GM21619 (cell line): ENCODE results near the gene LIMA1.
"Not testable (repeated sequence)": the region's sequence is repeated elsewhere in the genome, so short reads cannot be mapped to it uniquely, and the experiment has no call there.

ENCODE experiments used
- ATAC-seq: cut with Tn5 transposase; IDR thresholded peaks from one replicate; pipeline ENCODE4 v1.9.1; 2021; ENCODE audit not compliant: unreplicated experiment

LIMA1 gene

GRCh38 chr12:50188241-50188781 is 95.0 kb downstream of the LIMA1 start:
- ATAC-seq: no peak

GRCh38 chr12:50187084-50187900 is 96.0 kb downstream of the LIMA1 start:
- ATAC-seq: peak; percentile 54

- no peak for ATAC-seq
These were observed 96.6 kb downstream of the LIMA1 start for GRCh38 chr12:50186681-50187080.

- ATAC-seq: no peak
These were observed 97.2 kb downstream of the LIMA1 start for GRCh38 chr12:50185970-50186663.

GRCh38 chr12:50185301-50185895 is 97.9 kb downstream of the LIMA1 start:
- ATAC-seq: no peak

- ATAC-seq: no peak
These were observed 99.1 kb downstream of the LIMA1 start for GRCh38 chr12:50184261-50184660.

GRCh38 chr12:50182461-50182860 is 100.9 kb downstream of the LIMA1 start:
- ATAC-seq: no peak

GRCh38 chr12:50181691-50182090 is 101.6 kb downstream of the LIMA1 start:
- ATAC-seq: no peak

GRCh38 chr12:50175716-50176026 is 107.6 kb downstream of the LIMA1 start:
- no peak for ATAC-seq

- no peak for ATAC-seq
These were observed 108.2 kb downstream of the LIMA1 start for GRCh38 chr12:50174971-50175715.

GRCh38 chr12:50167049-50167828 is 116.1 kb downstream of the LIMA1 start, which contains the start of gene CERS5:
CERS5 (minus strand) TSS chr12:50167369; CDS start chr12:50167297, 72 bp downstream.
- peak; percentile 98 for ATAC-seq

- no peak for ATAC-seq
These were observed 116.6 kb downstream of the LIMA1 start for GRCh38 chr12:50166799-50167048.

- ATAC-seq: no peak
These were observed 118.4 kb downstream of the LIMA1 start for GRCh38 chr12:50164963-50165362.

- ATAC-seq: no peak
These were observed 121.1 kb downstream of the LIMA1 start for GRCh38 chr12:50162230-50162629.

GRCh38 chr12:50160643-50161042 is 122.7 kb downstream of the LIMA1 start:
- no peak for ATAC-seq

GRCh38 chr12:50157259-50157658 is 126.1 kb downstream of the LIMA1 start:
- no peak for ATAC-seq

- no peak for ATAC-seq
These were observed 126.7 kb downstream of the LIMA1 start for GRCh38 chr12:50156641-50157040.

- not testable (repeated sequence) for ATAC-seq
These were observed 128.4 kb downstream of the LIMA1 start for GRCh38 chr12:50154947-50155346.

- ATAC-seq: no peak
These were observed 132.2 kb downstream of the LIMA1 start for GRCh38 chr12:50151047-50151687.

- no peak for ATAC-seq
These were observed 134.0 kb downstream of the LIMA1 start for GRCh38 chr12:50149311-50149710.
